ENCODE measurements around the gene OPALIN.

GRCh38 chr10:96342402-96342801 lies 16.4 kb downstream of the OPALIN start:
- TF ChIP-seq ZFP30 (CRISPR knock-in tag; IDR thresholded peaks at IDR 0.05) (no peak), CREB5 (CRISPR knock-in tag; IDR thresholded peaks at IDR 0.05; ENCODE audit: low read depth) (no peak), ARNTL (CRISPR knock-in tag; IDR thresholded peaks at IDR 0.05; ENCODE audit: borderline replicate concordance, low read depth) (no peak), BACH2 (CRISPR knock-in tag; IDR thresholded peaks at IDR 0.05; ENCODE audit: borderline replicate concordance) (no peak), ZFP3 (CRISPR knock-in tag; IDR thresholded peaks at IDR 0.05) (no peak), ZNF8 (CRISPR knock-in tag; IDR thresholded peaks at IDR 0.05) (no peak), GLIS3 (CRISPR knock-in tag; IDR thresholded peaks at IDR 0.05) (no peak), OSR1 (CRISPR knock-in tag; IDR thresholded peaks at IDR 0.05) (no peak)
